CD4-positive, alpha-beta T cell treated with Interleukin-6 at 100 ng/mL for 8 hours (primary cell): ENCODE data around the gene AARSD1.
"Not testable (repeated sequence)": the region's sequence is repeated elsewhere in the genome, so short reads cannot be mapped to it uniquely, and the experiment has no call there.

Experiments used
- DNase-seq: peaks from one replicate; pipeline ENCODE4 v3.0.0-alpha.2; 2020; ENCODE audit warnings: mixed read lengths, low spot score

Gene AARSD1, protein sequence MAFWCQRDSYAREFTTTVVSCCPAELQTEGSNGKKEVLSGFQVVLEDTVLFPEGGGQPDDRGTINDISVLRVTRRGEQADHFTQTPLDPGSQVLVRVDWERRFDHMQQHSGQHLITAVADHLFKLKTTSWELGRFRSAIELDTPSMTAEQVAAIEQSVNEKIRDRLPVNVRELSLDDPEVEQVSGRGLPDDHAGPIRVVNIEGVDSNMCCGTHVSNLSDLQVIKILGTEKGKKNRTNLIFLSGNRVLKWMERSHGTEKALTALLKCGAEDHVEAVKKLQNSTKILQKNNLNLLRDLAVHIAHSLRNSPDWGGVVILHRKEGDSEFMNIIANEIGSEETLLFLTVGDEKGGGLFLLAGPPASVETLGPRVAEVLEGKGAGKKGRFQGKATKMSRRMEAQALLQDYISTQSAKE

DNA sequence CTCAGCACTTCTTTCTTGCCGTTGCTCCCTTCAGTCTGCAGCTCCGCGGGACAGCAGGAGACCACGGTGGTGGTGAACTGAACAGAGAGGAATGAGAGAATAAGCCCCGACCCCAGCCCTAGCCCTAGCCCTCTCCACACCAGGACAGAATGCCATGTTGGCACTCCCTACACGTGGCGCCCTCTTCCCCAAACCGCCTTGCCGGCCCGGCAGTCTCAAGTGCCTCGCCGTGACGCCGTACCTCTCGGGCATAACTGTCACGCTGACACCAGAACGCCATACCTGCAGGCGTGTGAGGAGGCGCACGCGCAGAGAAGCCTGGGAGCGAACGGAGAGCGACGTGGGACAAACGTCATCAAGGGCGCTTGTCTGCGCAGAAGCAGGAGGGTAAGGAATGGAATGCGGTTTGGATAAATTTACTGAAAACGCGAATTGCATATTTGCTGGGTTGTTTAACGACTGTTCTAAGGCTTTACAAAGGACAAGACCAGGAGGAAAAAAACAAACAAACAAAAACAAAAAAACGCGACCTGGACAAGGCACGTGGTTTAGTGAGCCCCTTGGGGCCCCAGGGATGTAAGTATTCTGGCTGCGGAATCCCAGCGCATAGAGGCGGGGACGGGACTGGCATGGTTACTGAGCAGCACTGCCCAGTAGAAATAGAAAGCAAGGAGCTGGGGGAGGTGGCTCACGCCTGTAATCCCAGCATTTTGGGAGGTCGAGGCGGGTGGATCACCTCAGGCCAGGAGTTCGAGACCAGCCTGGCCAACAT is at the start of gene AARSD1:
Gene AARSD1 (minus strand): TSS at position 294 of the 772 bp plus-strand sequence. CDS start 14 bp downstream, at position 280.
- DNase-seq: peak; percentile 90

DNA sequence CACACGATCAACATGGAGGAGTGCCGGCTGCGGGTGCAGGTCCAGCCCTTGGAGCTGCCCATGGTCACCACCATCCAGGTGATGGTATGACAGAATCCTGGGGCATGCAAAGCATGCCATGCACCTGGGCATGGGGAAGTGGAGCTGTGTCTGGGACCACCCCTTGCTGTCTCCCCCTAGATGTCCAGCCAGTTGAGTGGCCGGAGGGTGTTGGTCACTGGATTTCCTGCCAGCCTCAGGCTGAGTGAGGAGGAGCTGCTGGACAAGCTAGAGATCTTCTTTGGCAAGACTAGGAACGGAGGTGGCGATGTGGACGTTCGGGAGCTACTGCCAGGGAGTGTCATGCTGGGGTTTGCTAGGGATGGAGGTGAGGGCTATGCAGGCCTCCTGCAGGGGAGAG is 49.0 kb upstream of the AARSD1 start:
- no peak for DNase-seq

DNA sequence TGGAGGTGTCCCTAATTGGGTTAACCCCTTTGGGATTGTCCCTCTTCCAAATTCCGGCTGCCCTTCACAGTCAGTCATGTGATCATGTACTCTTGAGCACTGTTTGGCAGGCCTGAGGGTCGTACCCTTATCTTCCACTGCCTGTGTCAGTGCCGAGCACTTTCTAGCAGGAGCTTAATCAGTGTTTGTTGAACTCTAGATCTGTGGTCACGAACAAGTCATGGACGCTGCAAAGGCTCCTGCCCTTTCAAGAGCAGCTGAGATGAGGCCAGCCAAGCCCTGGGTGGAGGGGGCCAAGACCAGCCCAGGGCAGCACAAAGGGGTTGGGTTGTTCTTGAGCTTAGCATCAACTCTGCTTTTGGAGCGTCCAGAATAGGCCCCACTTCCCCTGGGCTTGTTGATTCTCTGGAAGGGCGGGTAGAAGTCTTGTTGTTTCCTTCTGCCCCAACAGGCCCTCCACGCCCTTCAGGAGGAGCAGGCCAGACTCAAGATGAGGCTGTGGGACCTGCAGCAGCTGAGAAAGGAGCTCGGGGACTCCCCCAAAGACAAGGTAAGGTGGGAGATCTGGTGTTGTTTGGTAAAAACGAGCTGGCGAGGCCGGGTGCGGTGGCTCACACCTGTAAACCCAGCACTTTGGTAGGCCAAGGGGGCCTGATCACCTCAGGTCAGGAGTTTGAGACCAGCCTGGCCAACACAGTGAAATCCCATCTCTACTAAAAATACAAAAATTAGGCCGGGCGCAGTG is 47.6 kb upstream of the AARSD1 start:
- DNase-seq: no peak

DNA sequence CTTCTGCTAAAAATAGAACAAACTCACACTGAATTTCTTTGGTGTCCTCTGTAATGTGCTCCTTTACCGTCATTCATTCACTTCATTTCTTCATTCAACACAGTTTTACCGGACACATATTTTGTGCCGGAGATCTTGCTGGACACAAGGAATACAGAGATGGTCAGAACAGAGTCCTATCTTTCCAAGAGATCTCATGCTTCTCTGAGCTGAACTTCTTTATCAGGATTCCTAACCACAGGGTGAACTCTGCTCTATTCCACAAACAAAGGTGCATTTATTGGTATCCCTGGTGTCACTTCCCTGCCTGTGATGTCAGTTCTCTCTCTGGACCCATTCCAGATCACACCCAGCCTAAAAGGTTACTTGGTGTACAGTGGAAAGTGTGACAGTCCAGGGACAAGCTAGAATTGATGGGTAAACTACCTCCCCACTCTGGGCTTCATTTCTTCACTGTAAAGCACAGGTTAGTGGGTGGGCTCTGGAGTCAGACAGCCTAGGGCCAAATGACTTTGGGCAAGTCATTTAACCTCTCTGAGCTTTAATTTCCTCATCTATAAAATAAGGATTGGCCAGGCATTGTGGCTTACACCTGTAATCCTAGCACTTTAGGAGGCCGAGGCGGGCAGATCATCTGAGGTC is 46.5 kb upstream of the AARSD1 start:
- DNase-seq: no peak

DNA sequence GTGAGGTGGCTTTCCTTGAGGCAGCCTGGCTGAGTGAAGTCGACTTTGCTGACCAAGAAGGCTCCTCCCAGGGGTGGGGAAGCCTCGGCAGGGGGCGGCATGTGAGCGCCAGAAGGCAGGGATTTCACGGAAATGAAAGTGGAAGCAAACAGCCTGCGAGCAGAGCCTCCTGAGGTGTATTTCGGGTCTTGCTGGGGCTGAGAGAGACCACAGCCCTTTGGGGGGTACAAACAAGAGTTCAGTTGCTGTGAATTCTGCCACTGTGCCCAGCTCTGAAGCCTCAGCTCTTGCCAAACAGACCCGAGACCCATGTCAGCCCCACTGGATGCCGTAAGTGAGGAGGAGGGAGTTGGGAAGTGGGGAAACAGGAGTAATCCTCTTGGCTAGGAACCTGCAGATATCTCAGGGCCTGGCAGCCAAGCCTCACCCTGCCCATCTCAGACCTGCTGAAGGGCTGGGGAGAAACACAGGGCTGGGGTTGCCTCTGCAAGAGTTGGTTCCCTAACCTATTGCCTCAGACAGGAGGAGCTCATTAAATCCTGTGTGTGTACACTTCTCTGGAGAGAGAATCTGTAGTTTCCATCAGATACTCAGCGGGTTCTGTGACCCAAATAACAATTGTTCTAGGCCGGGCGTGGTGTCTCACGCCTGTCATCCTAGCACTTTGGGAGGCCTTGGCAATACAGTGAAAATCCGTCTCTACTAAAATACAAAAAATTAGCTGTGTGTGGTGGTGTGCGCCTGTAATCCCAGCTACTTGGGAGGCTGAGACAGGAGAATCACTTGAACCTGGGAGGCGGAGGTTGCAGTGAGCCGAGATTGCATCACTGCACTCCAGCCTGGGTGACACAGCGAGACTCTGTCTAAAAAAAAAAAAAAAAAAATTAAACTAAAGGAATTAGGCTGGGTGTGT is 42.6 kb upstream of the AARSD1 start, which contains the start of gene IFI35:
Gene IFI35 (plus strand): TSS at position 146 of the 913 bp plus-strand sequence. CDS start 164 bp downstream, at position 310.
- peak; percentile 87 for DNase-seq

DNA sequence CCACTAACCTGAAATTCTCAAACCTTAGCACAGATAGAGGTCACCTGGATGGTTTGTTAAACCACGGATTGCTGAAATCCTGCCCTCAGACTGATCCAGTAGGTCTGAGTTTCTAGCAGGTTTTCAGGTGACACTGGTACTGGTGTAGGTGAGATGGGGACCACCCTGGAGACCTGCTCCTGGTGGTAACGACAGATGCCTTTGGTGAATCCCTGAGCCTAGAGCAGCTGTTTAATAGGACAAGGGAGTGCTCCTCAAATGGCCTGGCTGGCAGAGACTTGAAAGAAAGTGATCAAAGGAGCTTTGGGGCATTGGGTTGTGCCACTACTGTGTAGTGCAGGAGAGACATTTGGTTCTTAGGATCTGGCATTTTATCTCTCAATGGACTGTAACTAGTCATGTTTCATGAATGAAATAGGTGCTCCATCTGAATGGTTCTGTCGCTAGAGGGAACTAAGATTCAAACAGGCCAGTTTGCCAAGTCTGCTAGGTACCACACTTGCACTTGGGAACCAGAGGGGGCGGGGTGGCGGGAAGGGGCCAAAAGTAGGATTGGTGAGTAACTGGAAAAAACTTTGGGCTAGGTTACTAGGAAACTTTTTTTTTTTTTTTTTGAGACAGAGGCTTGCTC is 39.4 kb upstream of the AARSD1 start:
- DNase-seq: no peak

DNA sequence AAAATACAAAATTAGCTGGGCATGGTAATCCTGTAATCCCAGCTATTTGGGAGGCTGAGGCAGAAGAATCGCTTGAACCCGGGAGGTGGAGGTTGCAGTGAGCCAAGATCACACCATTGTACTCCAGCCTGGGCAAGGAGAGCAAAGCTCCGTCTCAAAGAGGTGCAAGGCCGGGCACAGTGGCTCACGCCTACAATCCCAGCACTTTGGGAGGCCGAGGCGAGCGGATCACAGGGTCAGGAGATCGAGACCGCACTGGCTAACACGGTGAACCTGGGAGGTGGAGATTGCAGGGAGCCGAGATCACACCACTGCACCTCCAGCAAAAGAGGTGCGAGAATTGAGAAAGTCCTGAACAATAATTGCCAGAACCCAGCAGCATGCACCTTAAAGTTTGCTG is 36.6 kb upstream of the AARSD1 start:
- not testable (repeated sequence) for DNase-seq

DNA sequence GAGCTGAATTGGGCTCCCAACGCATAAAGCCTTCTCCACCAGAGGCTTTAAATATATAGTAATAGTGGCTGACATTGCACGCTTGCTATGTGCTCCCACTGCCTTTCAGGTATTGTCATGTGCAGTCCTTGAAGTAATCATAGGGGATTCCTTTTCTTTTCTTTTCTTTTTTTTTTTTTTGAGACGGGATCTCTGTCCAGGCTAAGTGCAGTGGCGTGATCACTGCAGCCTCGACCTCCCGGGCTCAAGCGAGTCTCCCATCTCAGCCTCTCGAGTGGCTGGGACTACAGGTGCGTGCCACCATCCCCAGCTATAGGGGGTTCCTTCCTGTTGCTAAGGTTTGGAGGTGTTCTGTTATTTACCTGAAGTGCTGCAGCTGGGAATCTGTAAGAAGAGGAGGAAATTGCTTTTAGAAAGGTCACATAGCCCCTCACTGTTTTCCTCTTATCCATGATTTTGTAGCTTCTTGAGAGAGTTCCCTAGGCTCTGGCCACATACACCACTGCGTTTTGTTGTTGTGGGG is 34.8 kb upstream of the AARSD1 start:
- no peak for DNase-seq

DNA sequence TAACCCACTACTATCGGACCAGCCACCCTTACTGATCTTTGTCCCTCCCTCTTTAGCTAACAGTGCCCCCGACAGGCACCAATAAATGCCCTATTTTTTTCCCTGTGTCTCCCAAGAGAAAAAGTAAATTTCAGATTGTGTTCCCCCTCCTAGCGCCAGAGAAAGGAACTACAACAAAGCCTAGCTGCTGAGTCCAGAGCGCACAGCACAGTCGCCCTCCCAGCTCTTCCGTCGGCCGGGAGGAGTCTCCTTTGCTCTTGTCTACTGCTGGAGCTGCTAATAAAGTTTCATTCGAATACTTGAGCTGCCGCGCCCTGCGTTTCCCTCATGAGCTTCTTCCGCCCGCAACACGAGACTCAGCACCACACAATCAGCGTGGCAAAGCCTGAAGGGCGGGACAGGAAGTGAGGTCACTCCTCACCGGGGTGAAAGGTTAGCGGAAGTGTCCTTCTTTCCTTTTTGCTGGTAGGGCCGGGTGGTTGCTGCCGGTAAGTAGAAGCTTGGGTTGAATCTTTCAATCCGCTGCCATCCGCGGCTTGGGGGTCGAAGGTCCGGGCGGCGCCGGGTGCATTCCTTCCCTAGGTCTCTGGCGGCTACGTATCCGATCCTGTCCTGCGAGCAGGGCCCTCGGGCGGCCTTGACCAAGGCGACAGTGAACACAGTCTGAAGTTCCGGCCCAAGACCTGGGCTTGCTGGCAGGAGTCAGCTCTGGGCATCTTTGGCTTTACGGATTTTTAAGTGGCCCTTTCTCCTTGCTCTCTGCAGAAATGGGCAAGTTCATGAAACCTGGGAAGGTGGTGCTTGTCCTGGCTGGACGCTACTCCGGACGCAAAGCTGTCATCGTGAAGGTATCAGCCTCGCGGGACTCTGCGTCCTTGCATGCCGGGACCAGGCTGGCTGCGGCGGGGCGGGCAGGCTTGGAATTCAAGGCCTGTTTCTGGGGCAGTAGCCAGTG is 34.0 kb upstream of the AARSD1 start, which contains the start of gene RPL27:
Gene RPL27 (plus strand): TSS at position 436 of the 955 bp plus-strand sequence. CDS start 332 bp downstream, at position 768.
- DNase-seq: peak; percentile 99

DNA sequence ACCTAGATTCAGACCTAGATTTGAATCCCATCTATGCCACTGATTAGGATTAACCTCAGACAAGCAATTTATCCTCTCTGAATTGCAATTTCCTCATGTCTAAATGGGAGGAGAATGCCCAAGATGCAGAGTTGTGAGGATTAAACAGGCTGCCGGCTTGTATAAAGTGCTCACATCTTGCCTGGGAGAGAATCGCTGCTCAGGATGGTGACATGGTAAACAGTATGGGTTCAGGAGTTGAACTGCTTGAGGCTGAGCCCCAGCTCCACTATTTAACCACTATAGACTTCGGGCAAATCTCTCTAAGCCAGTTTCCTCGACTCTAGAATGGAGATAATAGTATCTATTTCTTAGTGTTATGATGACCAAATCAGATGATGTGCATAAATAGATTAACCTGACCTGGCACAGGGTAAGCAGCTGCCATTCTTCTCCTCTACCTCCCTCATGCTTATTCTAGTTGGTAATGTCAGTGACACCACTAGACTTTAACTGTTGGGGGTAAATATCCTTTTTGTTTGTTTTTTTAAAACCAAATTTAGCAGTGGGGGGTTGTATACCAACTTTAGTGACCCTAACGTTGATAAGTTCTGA is 33.2 kb upstream of the AARSD1 start:
- no peak for DNase-seq

DNA sequence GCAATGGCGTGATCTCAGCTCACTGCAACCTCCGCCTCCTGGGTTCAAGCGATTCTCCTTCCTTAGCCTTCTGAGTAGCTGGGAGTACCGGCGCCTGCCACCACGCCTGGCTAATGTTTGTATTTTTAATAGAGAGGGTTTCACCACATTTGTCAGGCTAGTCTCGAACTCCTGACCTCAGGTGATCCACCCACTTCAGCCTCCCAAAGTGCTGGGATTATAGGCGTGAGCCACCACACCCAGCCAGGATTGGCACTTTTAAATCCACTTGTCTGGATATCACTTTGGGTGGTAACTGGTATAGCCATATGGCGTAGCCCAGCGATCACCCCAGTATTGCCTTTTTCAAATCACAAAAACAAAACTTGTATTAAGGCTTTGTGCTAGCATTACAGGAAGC is 29.7 kb upstream of the AARSD1 start:
- DNase-seq: not testable (repeated sequence)

DNA sequence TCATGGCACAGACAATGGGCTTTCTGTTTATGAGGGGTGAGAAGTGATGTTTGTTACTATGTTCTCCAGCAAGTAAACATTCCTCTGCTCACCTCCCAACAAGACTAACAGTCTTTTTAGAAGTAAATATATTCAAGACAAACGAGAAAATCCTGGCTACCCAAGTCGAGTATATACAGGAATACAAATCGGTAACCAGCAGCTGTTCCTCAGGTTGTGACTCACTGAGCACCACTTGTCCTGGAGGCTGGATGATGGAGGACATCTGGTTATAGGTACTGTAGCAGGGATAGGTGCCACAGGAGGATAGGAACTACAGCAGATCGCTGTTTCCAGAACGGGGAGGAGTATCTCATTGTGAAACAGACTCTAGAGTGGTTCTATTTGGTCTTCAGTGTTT is 28.6 kb upstream of the AARSD1 start:
- no peak for DNase-seq

DNA sequence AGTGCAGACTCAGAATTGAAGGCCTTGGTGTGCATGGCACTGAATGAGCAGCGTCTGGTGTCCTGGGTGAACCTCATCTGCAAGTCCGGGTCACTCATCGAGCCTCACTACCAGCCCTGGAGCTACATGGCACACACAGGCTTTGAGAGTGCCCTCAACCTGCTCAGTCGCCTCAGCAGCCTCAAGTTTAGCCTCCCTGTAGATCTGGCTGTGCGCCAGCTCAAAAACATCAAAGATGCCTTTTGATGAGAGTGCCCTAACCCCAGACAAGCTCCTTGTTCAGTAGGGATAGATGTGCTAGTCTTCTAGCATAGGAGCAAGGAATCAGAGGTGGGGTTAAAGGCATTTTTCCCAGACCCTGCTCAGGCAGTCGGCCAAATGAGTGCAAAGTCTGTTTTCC is 27.2 kb upstream of the AARSD1 start:
- DNase-seq: no peak

DNA sequence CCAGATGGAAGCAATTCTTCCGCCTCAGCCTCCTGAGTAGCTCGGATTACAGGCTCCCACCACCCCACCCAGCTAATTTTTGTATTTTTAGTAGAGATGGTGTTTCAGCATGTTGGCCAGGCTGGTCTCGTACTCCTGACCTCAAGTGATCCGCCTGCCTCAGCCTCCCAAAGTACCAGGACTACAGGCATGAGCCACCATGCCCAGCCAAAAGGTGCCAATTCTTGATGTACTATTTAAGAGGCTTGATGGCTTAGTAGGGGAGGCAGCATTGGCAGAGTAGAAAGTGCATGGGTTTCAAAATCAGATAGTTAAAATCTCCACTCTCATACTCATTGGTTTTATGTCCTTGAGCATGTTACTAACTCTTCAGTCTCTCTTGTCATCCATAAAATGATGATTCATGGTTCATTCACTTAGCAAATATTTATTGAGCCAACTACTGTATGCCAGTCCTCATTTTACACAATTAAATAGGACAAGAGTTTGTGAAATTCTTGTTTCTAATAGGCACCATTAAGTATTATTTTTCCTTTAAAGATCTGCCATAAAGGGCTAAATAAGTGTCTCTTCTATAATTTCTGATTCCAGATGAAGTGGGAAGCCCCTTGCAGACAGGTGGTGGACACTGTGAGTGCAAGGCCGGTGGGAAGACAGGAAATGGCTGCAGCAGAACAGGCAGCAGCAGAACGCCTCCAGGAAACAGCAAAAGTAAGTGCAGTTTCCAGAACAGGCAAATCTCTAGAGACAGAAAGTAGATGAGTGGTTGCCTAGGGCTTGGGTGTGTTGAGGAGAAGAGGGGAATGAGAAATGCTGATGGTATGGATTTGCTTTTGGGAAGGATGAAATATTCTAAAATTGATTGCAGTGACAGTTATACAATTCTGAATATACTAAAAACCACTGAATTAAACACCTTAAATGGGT is 25.7 kb upstream of the AARSD1 start:
- DNase-seq: no peak

DNA sequence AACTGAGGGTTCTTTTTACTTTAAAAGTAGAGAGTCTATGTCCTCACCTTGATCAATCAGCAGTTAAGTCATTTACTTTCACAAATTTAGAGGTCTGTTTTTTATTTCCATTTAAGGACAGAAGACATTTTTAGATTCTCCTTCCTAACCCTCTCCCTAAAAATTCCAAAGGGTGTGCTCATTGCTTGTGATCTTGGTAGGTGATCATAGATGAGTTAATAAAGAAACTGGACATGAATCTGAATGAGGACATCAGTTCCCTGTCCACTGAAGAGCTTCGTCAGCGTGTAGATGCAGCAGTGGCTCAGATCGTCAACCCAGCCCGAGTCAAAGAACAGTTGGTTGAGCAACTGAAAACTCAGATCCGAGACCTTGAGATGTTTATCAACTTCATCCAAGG is 24.9 kb upstream of the AARSD1 start:
- DNase-seq: no peak

DNA sequence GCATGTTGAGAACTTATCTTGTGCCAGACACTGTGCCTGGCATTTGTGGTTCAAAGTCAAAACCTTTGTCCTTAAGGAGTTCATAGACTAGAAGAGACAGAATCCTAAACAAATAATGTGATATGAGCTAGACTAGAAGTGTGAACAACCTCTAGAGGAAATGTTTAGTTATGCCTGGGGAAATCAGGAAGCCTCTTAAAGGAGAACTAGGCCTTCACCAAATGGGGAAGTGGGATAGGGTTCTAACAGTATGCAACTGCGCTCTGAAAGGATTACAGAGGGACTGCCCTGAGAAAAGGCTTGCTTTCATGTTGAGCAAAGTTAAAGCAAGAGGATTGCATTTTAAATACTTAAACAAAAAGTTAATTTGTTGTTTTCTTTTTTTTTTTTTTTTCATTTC is 21.0 kb upstream of the AARSD1 start:
- DNase-seq: no peak

DNA sequence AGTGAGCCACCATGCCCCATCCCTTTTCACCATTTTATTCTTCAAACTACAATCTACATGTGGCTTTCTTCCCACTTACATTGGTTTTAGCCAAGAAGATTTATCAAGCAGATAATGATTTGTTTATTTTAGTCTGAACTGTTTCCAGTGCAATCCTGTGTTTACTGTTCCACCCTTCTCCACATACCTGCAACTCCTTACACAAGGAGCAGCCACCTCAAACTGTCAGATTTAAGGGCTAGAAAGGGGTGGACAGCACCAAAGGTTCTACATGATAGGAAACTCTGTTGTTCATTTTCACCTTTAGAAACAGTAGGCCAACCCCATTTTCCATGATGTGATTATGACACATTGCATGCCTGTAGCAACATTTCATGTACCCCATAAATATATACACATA is 18.0 kb upstream of the AARSD1 start:
- DNase-seq: no peak
